ENCODE results near the gene APRT.
A peak's percentile ranks its signal among the peaks of the same experiment; 100 is the strongest.

Gene APRT

DNA sequence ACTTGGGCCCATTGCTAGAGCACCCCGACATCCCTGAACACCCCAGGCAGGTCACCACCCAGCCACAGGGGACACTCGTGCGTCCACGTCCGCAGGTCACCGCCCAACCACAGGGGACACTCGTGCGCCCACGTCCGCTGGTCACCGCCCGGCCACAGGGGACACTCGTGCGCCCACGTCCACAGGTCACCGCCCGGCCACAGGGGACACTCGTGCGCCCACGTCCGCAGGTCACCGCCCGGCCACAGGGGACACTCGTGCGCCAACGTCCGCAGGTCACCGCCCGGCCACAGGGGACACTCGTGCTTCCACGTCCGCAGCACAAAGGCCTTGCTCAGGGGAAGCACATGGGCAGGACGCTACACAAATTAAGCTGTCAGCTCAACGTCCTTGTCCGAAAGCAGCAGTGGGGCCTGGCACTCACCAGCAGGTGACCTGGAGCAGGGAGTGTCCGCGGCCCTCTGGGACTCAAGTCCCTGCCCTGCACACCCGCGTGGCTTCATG is 27.4 kb upstream of the APRT start:
- peak overlapping the region; percentile 1; the same call in 1 of the 2 replicates for H3K4me3 ChIP-seq (replicated peaks; ENCODE audit: insufficient read depth, low read length)
- peak overlapping the region; percentile 97 for H3K27ac ChIP-seq (replicated peaks)
- peak; percentile 58 to 75 for DNase-seq (ENCODE audit: low read depth in 1 of 2, low spot score in 1 of 2)
- no peaks in the 10 kb centered on the region for H3K27me3 ChIP-seq (ENCODE audit: insufficient read depth, poor library complexity, severe bottlenecking)
- peak; percentile 78 for TF ChIP-seq CTCF (IDR thresholded peaks at IDR 0.05; ENCODE audit: insufficient read depth, low read length)
- no peak for TF ChIP-seq GABPA (IDR thresholded peaks at IDR 0.05; ENCODE audit: low read depth)
- peak; percentile 46; the same call in 1 of the 2 replicates for TF ChIP-seq POLR2AphosphoS5 (IDR thresholded peaks at IDR 0.05; ENCODE audit: low read depth)

DNA sequence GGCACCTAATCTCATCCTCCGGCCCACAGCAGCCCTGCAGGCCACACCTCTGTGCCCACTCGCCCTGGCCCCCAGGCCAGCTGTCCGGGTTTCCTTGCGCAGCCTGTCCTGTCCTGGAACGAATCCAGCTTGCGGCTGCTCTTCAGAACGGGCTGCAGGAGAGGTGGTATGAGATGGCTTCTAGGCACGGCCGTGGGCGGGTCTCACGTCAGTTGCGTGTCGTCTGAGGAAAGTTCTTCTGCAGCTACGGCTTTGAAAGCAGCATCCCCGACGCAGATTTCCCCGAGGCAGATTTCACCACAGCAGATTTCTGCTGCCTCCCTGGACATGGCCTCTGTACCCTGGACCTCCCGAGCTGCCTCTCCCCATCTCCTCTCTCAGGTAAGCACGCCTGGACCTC is 26.8 kb upstream of the APRT start:
- no peak for TF ChIP-seq REST (IDR thresholded peaks at IDR 0.05; ENCODE audit: insufficient replicate concordance, low read depth)
- TF ChIP-seq CTCF (IDR thresholded peaks at IDR 0.05; ENCODE audit: insufficient read depth, low read length), result no peak
- TF ChIP-seq POLR2AphosphoS5 (IDR thresholded peaks at IDR 0.05; ENCODE audit: low read depth), result no peak
- no peak for TF ChIP-seq GABPA (IDR thresholded peaks at IDR 0.05; ENCODE audit: low read depth)
- no peak for TF ChIP-seq SPI1 (IDR thresholded peaks at IDR 0.05; ENCODE audit: borderline replicate concordance, low read depth)
- H3K27ac ChIP-seq (replicated peaks), result peak overlapping the region; percentile 38; the same call in 1 of the 2 replicates
- DNase-seq (ENCODE audit: low read depth in 1 of 2, low spot score in 1 of 2), result no peak
- H3K27me3 ChIP-seq (ENCODE audit: insufficient read depth, poor library complexity, severe bottlenecking), result no peaks in the 10 kb centered on the region
- no peak overlapping the region for H3K4me3 ChIP-seq (replicated peaks; ENCODE audit: insufficient read depth, low read length)

DNA sequence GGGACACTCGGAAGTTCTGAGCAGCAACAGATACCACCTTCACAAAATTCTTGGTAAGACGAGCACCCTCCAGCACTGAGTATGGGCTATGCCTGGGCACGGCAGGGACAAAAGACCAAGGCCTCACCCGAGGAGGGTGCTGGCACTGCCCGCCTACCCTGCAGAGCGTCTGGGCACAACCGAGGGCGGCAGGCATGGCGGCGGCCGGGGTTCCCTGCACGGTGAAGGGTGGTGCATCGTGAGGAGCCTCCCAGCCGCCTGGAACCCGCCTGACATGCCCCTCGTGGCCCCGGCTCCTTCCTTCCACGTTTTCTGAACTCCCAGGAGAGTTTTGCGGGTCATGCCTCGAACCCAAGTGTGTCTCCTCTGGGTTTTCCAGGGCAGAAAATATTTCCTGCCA is 26.1 kb upstream of the APRT start:
- no peak for DNase-seq (ENCODE audit: low read depth in 1 of 2, low spot score in 1 of 2)
- Histone ChIP-seq H3K27me3 (ENCODE audit: insufficient read depth, poor library complexity, severe bottlenecking) (no peaks in the 10 kb centered on the region), H3K4me3 (replicated peaks; ENCODE audit: insufficient read depth, low read length) (no peak overlapping the region), H3K27ac (replicated peaks) (no peak overlapping the region)
- no peak for TF ChIP-seq CTCF (IDR thresholded peaks at IDR 0.05; ENCODE audit: insufficient read depth, low read length)
- no peak for TF ChIP-seq GABPA (IDR thresholded peaks at IDR 0.05; ENCODE audit: low read depth)

- Histone ChIP-seq H3K27ac (replicated peaks) (no peak overlapping the region), H3K27me3 (ENCODE audit: insufficient read depth, poor library complexity, severe bottlenecking) (no peaks in the 10 kb centered on the region), H3K4me3 (replicated peaks; ENCODE audit: insufficient read depth, low read length) (no peak overlapping the region)
- no peak for TF ChIP-seq CTCF (IDR thresholded peaks at IDR 0.05; ENCODE audit: insufficient read depth, low read length)
- no peak for TF ChIP-seq GABPA (IDR thresholded peaks at IDR 0.05; ENCODE audit: low read depth)
- no peak for TF ChIP-seq REST (IDR thresholded peaks at IDR 0.05; ENCODE audit: insufficient replicate concordance, low read depth)
- TF ChIP-seq SPI1 (IDR thresholded peaks at IDR 0.05; ENCODE audit: borderline replicate concordance, low read depth), result no peak
- TF ChIP-seq POLR2AphosphoS5 (IDR thresholded peaks at IDR 0.05; ENCODE audit: low read depth), result no peak
- DNase-seq (ENCODE audit: low read depth in 1 of 2, low spot score in 1 of 2), result no peak
Measured at GRCh38 chr16:88836791-88837190, 25.1 kb upstream of the APRT start.
